ENCODE measurements around the gene SMAD9.
A peak's percentile ranks its signal among the peaks of the same experiment; 100 is the strongest.

The SMAD9 gene

DNA sequence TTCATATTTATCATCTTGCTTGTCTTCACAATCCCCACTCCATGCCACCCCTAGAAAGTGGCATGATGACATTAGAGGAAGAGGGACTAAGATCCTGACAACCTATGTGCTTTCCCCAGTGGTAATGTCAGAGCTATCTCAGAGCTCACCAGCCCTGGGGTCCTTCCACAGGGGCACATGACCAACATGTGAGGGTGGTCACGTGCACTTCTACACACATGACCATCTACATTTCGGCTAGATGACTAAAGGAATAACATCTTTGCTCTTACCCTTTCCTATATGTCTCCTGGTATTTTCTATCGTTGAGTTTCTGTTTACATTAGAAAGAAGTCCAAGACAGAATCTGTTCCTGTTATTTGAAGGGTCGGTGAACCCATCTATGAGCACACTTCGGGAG lies 54.8 kb downstream of the SMAD9 start:
- no peak for DNase-seq (ENCODE audit: low read depth in 2 of 2)

DNA sequence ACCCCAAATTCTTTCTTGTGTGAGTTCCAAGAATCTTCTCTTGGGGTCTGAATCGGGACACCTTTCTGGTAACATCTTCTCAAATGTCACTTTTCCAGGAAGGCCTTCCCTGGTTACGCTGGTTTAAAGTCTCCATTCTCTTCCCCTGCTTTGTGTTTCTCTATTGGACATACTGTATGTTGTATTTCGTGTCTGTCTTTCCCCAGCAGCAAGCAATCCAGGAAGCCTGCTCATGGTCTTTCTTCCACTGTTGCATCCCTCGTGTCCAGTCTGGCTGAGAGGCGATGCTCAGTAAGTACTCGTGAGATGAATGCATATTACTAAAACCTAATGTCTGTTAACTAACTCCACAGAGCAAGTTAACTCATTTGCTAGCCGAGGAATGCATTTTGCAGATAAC lies 57.3 kb downstream of the SMAD9 start:
- DNase-seq (ENCODE audit: low read depth in 2 of 2), result no peak

DNA sequence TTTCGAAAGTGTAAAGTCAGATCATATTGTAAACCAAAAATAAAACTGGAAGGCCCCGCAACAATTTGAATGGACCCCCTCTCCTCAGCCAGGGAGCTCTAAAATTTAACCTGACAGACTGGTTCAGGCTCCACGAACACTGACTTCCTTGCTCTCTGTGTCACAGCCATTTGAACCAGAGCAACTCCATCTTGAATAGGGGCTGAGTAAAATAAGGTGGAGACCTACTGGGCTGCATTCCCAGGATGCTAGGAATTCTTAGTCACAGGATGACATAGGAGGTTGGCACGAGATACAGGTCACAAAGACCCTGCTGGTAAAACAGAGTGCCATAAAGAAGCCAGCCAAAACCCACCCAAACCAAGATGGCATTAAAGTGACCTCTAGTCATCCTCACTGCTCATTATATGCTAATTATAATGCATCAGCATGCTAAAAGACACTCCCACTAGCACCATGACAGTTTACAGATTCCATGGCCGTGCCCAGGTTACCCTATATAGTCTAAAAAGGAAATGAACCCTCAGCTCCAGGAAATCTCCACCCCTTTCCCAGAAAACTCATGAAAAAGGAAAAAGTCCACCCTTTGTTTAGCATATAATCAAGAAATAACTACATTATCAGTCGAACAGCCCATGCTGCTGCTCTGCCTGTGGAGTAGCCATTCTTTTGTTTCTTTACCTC lies 57.9 kb downstream of the SMAD9 start:
- no peak for DNase-seq (ENCODE audit: low read depth in 2 of 2)

DNA sequence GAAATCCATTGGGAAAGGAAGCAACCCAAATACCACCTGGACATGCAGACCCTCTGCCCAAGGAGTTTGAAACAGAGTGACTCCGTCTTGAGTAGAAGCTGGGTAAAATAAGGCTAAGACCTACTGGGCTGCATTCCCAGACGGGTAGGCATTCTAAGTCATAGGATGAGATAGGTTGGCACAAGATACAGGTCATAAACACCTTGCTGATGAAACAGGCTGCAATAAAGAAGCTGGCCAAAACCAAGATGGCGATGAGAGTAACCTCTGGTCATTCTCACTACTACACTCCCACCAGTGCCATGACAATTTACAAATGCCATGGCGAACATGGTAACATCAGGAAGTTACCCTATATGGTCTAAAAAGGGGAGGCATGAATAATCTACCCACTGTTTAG lies 60.8 kb downstream of the SMAD9 start:
- DNase-seq (ENCODE audit: low read depth in 2 of 2), result no peak

DNA sequence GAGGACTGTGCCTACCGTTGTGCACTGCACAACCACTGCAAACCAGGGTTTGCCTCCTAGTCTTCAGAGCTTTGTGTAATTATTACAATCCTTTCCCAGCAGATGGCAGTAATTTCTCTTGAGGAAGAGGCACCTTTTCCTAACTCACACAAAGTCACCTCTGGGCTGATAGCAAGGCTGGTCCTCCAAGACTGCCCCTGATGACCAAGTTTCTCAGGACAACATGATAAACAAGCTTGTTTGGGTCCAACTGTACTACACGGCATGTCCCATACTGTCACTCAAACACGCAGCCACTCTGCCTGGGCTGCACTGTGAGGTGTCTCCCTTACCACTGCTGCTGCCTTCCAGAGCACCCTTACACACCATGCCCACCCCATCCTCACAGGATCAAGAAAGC lies 61.7 kb downstream of the SMAD9 start:
- DNase-seq (ENCODE audit: low read depth in 2 of 2), result no peak

DNA sequence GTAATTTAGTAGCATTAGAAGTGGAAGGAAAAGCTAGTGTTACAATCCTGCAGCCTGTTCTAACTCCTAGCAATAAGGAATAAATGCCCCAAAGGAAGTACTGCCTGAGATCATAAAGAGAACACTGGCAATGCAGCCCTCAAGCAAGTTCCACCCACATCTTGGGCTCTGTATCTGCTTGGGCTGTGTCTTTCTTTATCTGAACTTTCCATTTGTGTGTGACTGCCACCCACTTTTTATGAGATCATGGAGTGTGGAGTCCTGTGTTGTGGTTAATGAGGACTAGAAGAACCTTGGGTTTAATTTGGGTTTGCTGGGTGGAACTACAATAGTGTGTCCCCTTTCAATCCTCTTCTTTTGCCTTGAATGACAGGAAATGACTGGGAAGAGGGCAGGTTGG lies 62.8 kb downstream of the SMAD9 start:
- DNase-seq (ENCODE audit: low read depth in 2 of 2), result no peak

DNA sequence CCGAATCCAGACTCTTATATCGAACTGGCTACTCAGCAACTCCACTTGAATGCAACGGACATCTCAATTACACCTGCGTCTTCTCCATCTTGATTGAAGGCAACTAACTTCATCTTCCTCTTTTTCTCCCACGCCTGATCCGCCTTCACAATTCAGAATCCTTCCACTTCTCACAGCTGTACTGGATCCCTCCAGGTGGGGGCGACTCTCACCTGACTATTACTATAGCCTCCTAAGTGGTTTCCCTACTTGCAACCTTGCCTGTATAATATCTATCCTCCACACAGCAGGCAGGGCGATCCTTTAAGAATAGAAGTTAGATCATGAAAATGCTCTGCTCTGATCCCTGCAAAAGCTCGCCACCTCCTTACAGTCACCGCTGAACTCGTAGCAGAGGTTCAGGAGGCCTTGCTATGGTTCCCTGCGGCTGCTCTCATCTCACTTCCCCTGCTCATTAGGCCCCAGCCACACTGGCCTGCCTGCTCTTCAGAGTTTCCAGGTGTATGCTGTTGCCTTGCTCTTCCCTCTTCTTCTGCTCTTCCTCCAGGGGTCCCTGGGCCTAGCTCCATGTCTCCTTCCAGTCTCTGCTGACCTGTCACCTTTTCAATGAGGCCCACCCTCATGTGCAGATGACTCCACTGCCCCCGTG lies 69.1 kb downstream of the SMAD9 start:
- no peak for DNase-seq (ENCODE audit: low read depth in 2 of 2)

DNA sequence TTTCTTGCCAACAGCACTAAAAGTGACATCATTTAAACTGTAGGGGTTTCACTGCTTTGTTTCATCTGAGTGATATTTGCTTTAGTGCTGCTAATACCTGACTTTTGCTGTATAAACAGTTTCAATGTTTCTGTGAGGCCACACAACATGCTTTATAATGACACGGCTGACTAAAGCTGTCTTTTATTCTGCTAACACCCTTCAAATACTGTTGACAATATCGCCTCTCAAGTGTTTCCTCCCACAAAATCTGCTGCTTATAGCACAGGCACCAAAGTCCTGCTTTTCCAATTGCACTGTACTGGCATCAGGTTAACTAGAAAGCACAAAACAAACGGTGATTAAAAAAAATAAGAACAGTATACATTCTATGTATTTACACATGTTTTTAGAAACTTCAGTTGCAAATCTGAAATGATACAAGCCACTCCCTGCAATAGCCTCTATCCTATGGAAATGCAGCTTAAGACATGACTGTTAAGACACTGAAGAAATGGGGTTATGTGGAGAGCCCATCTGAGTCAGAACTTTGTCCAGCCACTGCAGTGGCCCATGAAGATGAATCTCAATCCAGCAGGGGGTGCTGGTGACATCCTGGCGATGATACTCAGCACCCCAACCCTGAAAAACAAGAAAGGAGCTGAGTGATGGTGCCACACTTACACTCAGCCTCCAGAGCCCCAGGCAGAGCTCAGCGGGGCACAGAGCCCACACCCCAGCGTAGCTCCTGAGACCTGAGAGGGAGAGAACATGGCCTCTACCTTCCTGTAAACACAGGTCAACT lies 71.6 kb downstream of the SMAD9 start:
- DNase-seq (ENCODE audit: low read depth in 2 of 2), result no peak

DNA sequence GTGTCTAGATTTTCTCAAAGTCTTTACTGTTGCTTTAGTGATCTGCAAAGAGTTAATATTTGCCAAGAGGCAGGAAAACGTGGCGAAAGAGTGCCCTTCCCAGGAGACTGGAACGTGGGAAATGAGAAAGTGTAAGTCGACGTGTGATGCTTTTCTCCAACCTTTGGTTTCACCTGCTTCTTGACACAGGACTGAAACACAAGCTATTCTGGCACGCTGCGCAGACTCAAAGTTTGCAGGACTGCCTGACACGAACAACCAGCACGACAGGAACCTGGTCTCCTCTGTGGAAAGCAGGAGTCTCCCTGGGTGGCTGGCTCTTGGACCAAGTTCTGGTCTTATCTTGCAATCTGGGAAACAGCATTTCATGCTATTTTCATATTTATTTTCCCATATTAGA lies 72.4 kb downstream of the SMAD9 start:
- no peak for DNase-seq (ENCODE audit: low read depth in 2 of 2)

DNA sequence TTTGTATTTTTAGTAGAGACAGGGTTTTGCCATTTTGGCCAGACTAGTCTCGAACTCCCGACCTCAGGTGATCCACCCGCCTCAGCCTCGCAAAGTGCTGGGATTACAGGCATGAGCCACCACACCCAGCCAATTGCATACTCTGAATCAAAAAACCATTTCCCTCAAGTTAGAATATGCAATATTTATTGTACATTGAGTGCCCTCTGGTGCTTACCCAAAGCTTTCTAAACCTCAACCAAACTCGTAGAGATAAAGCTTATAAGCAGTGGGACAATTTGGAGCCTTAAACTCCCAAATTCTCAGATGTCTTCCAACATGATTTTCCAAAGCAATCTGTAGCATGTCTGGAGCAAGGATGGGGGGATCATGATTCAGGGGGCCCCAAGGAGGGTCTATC lies 78.6 kb downstream of the SMAD9 start:
- DNase-seq (ENCODE audit: low read depth in 2 of 2), result no peak

DNA sequence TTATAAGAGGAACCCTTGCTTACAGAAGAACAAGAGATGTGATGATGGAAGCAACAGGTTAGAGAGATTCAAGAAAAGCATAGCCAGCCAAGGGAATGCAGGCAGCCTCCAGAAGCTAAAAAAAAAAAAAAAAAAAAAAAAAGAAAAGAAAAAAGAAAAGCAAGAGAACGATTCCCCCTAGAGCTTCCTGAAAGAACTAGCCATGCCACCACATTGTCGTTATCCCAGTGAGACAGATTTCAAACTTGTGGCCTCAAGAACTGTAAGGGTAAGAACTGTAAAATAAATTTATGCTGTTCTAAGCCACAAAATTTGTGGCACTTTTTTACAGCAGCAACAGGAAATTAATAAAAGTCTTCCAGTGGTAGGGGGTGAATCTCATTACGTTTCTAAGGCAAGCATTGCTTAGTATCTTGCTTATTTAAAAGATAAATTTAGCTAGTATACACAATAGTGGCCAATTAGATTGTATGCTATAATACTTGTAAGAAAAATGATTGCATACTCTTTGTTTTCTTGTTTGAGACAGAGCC lies 79.3 kb downstream of the SMAD9 start:
- DNase-seq (ENCODE audit: low read depth in 2 of 2), result no peak

DNA sequence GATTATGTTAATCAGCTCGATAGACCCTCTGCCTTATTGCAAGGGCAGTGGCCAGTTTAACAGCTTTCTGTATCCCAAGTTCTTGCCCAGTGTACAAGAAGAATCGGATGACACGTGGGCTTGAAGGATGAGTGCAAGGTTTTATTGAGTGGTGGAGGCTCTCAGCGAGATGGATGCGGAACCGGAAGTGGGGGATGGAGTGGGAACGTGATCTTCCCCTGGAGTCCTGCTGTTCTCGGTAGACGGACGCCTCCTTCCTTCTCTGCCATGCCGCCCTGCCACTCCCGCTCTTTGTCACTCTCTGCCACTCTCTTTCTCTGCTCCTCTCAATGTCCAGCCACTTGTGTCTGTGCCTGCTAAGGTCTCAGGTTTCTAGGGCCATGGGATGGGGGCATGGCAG lies 80.1 kb downstream of the SMAD9 start:
- no peak for DNase-seq (ENCODE audit: low read depth in 2 of 2)

DNA sequence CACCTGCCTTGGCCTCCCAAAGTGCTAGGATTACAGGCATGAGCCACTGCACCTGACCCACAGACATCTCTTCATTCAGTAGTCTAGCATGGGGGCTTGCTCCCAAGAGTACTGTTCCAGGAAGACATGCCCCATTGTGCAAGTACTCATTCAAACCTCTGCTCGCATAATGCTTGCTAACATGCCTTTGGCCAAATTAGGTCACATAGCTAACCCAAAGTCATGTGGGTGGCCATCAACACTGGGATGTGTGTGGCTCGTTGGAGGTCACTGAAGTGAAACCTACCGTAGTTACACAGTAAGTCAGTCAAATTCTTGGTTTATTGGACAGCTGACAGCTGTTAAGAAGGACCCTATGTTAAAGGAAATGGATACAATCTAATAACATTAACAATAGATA lies 80.8 kb downstream of the SMAD9 start:
- no peak for DNase-seq (ENCODE audit: low read depth in 2 of 2)

DNA sequence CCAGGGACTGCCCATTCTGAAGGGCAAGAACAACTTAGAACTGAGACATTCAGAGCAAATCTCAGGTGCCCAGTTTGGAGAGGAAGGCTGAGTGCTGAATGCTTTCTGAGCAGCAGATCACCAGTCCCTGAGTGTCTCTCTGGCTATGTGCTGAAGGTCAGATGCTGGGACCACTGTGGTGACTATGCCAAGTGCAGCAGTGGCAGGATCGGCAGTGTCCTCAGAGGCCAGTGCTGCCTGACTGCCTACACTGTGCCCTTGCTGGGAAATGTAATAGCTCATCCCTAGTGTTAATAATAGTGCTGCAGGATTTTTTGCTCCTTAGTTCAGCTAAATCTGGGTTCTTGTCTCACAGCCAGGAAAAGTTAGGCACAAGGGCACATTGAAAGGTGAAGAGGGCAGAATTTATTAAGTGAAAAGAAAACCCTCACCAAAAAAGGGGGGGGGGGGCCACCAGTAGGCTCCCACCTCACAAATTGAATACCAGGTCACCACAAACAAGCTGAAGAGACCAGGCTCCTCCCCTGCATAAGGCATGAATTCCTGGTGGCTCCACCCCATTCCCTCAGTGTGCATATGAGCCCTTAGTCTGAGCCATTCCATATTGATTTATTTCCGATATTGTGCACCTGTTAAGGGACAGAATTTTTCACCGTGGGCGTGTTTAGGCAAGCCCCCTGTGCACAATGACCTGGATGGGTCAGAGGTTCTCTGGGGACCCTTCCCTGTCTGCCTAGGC lies 82.5 kb downstream of the SMAD9 start:
- no peak for DNase-seq (ENCODE audit: low read depth in 2 of 2)

DNA sequence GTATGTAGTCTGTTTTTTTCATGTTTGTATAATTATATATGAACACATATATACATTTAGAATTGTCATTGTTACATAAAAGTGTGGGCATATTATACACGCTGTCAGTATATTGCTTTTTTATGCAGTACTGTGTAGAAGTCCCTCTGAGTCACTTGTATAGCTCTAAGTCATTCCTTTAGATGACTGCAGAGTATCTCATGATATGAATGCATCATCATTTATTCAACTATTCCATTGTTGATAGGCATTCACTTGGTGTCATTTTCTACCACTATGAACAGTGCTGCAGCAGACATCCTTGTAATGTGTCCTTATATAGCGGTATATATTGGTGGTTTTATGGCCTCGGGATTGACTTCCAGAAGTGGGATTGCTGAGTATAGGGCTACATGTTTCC lies 85.7 kb downstream of the SMAD9 start:
- DNase-seq (ENCODE audit: low read depth in 2 of 2), result no peak

DNA sequence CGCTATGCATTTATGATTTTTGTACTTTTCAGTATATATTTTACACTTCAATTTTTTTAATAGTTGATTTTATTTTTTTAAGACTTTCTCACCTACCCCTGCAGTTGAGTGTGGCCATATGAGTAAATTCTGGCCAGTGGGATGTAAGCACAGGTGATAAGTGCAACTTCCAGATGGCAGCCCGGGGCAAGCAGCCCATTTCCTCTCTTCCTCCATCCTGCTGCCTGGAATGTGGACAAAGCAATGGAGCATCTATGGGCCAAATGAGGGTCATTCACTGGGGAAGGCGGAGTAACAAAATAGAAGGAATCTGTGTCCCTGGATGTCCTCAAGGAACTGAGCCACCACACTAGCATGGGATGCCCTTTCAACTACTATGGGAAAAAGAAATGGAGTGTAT lies 88.7 kb downstream of the SMAD9 start:
- no peak for DNase-seq (ENCODE audit: low read depth in 2 of 2)

DNA sequence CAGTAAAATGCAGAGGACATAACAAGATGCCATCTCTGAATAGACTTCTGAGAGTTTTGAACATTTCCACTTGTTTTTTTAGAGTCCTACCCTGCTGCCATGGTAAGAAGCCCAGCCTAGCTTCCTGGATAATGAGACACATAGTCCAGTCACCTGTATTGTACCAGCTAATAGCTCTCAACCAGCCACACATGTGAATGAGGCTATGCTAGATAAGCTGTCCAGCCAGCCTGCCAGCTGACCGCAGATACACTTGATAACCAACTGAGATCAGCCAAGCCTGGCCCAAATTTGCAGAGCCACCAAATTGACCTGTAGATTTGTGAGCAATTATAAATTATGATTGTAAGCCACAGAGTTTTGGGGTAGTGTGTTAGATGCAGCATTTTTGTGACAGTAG lies 90.3 kb downstream of the SMAD9 start:
- DNase-seq (ENCODE audit: low read depth in 2 of 2), result no peak

DNA sequence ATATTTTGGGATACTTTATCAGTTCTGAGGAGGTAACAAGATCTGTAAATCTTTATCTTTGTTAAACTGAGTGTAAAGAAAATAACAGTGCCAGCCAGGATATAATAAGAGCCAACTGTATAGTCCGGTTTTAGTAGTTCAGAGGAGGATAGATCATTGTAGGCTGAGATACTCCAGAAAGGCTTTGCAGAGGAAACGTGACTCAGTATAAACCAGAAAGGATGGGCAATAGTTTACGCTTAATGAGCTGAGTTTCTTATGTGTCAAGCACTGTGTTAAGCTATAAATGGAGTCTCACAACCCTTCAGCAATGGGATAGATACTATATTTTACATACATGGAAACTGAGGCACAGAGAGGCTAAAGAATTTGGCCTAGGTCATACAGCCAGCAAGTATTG lies 97.3 kb downstream of the SMAD9 start:
- no peak for DNase-seq (ENCODE audit: low read depth in 2 of 2)

DNA sequence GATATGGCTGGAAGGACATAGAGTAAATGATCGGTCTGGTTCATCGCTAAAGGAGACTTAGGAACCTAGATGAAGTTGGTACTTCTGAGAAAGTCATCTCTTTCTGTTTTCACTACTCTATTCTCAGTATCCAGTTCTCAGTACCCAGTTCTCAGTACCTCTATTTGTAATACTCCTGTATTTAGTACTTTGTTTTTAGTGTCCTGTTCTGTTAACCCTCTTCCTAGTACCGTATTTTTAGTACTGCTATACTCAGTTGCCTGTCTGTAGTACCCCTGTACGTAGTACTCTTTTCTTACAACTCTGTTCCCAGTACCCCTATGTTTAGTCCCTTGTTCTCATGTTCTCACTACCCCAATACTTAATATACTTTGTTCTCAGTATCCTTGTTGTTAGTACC lies 99.8 kb downstream of the SMAD9 start:
- DNase-seq (ENCODE audit: low read depth in 2 of 2), result no peak

DNA sequence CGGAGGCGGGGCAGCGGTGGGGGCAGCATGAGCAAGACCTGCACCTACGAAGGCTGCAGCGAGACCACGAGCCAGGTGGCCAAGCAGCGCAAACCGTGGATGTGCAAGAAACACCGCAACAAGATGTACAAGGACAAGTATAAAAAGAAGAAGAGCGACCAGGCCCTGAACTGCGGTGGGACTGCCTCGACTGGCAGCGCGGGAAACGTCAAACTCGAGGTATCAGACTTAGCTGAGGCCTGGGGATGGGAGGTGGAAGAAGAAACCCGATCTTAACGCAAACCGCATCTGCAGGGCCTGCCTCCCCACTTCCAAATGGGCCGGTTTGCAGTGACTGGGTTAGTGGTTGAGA lies 100.3 kb downstream of the SMAD9 start:
- DNase-seq (ENCODE audit: low read depth in 2 of 2), result no peak

DNA sequence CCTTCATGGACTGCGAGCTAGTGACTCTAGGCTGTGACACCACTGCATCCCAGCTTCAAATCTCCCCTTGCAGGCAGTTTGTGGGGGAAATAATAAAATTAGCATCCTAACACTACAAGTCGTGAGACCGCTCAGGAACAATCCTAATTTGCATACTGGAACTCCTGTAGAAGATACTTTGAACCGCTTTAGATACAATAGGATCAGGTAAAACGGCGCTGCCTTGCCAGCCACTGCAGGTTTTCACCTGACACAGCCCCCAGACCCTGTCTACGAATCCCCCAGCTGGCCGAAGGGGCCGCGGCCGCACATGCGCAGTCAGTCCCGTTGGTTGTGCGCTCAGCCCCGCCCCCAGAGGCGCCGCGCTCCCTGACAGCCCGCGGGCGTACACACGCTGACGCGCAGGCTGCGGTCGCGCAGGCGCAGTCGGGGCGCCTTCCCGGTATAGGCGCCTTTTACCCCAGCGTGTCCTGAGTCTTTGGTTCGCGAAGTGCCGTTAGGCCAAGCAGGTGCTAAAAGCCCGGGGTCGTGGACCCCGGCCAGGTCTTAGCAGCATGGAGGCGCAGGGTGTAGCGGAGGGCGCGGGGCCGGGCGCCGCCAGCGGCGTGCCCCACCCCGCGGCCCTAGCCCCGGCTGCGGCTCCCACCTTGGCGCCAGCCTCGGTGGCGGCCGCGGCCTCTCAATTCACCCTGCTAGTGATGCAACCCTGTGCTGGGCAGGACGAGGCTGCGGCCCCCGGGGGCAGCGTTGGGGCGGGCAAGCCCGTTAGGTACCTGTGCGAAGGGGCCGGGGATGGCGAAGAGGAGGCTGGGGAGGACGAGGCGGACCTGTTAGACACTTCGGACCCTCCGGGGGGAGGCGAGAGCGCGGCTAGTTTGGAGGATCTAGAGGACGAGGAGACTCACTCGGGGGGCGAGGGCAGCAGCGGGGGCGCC lies 101.0 kb downstream of the SMAD9 start, which contains the start of gene RFXAP:
RFXAP (plus strand) TSS at position 419 of the 935 bp plus-strand sequence; CDS start at position 555, 136 bp downstream.
- peak; percentile 80 to 84 for DNase-seq (ENCODE audit: low read depth in 2 of 2)
